ENCODE results near the gene CKLF.
A peak's percentile ranks its signal among the peaks of the same experiment; 100 is the strongest.

Gene CKLF

GRCh38 chr16:66508248-66508913 lies 44.0 kb upstream of the CKLF start:
- Histone ChIP-seq H3K9me3 (ENCODE audit: insufficient read depth, low read depth, low read length) (peaks cover 2% of the 10 kb centered on the region), H2BK5ac (ENCODE audit: low read depth, low read length, poor library complexity) (no peak overlapping the region), H3K23ac (ENCODE audit: low read length) (no peak overlapping the region), H4K12ac (ENCODE audit: low read depth, low read length) (no peak overlapping the region), H3K27ac (ENCODE audit: low read depth, low read length) (no peak overlapping the region), H3K9ac (ENCODE audit: low read length) (no peak overlapping the region), H3K27me3 (ENCODE audit: insufficient read depth, low read length) (no peaks in the 10 kb centered on the region), H4K8ac (ENCODE audit: low read depth, low read length) (no peak overlapping the region), H3K4me2 (ENCODE audit: low read length) (no peak overlapping the region), H2BK12ac (ENCODE audit: low read length) (no peak overlapping the region), H3K79me2 (ENCODE audit: control insufficient read depth, insufficient read depth, low read length, poor library complexity) (no peaks in the 10 kb centered on the region), H3K79me1 (ENCODE audit: low read length) (peaks cover 6% of the 10 kb centered on the region), H3K18ac (ENCODE audit: low read length) (no peak overlapping the region), H3K14ac (ENCODE audit: low read length) (no peak overlapping the region), H3K4me1 (ENCODE audit: control insufficient read depth in 1 of 2, insufficient read depth in 2 of 2, low read length in 2 of 2) (peaks cover 17% of the 10 kb centered on the region in 2 experiments), H3K4me3 (ENCODE audit: low read depth, low read length) (no peak overlapping the region), H2AFZ (ENCODE audit: insufficient read depth, low read length, poor library complexity) (no peak overlapping the region), H2BK120ac (ENCODE audit: insufficient read depth, low read length, poor library complexity) (no peak overlapping the region), H3K4ac (ENCODE audit: low read depth, low read length) (no peak overlapping the region), H4K91ac (ENCODE audit: low read depth, low read length) (peak overlapping the region; percentile 32), H3K36me3 (ENCODE audit: control insufficient read depth in 1 of 2, insufficient read depth in 2 of 2, low read length in 2 of 2) (no peaks in the 10 kb centered on the region), H2AK5ac (ENCODE audit: low read length) (peak overlapping the region; percentile 26)
- DNase-seq: peak in 1 of 2 donors; percentile 14
- WGBS (ENCODE audit: extremely low coverage, insufficient coverage, insufficient read length): no CpG with 5 or more reads among the region's 7 CpGs

GRCh38 chr16:66508914-66509496 lies 43.4 kb upstream of the CKLF start:
- Histone ChIP-seq H2BK5ac (ENCODE audit: low read depth, low read length, poor library complexity) (no peak overlapping the region), H2BK120ac (ENCODE audit: insufficient read depth, low read length, poor library complexity) (no peak overlapping the region), H2AK5ac (ENCODE audit: low read length) (peak overlapping the region; percentile 26), H3K27ac (ENCODE audit: low read depth, low read length) (no peak overlapping the region), H3K4ac (ENCODE audit: low read depth, low read length) (no peak overlapping the region), H3K4me3 (ENCODE audit: low read depth, low read length) (no peak overlapping the region), H3K9ac (ENCODE audit: low read length) (no peak overlapping the region), H3K23ac (ENCODE audit: low read length) (no peak overlapping the region), H3K4me2 (ENCODE audit: low read length) (no peak overlapping the region), H4K12ac (ENCODE audit: low read depth, low read length) (no peak overlapping the region), H3K79me2 (ENCODE audit: control insufficient read depth, insufficient read depth, low read length, poor library complexity) (no peaks in the 10 kb centered on the region), H4K8ac (ENCODE audit: low read depth, low read length) (no peak overlapping the region), H2BK12ac (ENCODE audit: low read length) (no peak overlapping the region), H4K91ac (ENCODE audit: low read depth, low read length) (peak overlapping the region; percentile 32), H3K18ac (ENCODE audit: low read length) (no peak overlapping the region), H3K4me1 (ENCODE audit: control insufficient read depth in 1 of 2, insufficient read depth in 2 of 2, low read length in 2 of 2) (peaks cover 17% of the 10 kb centered on the region in 2 experiments), H3K9me3 (ENCODE audit: insufficient read depth, low read depth, low read length) (peaks cover 2% of the 10 kb centered on the region), H2AFZ (ENCODE audit: insufficient read depth, low read length, poor library complexity) (no peak overlapping the region), H3K36me3 (ENCODE audit: control insufficient read depth in 1 of 2, insufficient read depth in 2 of 2, low read length in 2 of 2) (no peaks in the 10 kb centered on the region), H3K79me1 (ENCODE audit: low read length) (peaks cover 6% of the 10 kb centered on the region), H3K14ac (ENCODE audit: low read length) (no peak overlapping the region), H3K27me3 (ENCODE audit: insufficient read depth, low read length) (no peaks in the 10 kb centered on the region)
- no peak for DNase-seq
- WGBS (ENCODE audit: extremely low coverage, insufficient coverage, insufficient read length): 100% methylated on average over 3 of the region's 9 CpGs

GRCh38 chr16:66509576-66509975 lies 42.8 kb upstream of the CKLF start:
- Histone ChIP-seq H3K9me3 (ENCODE audit: insufficient read depth, low read depth, low read length) (peaks cover 2% of the 10 kb centered on the region), H3K4ac (ENCODE audit: low read depth, low read length) (no peak overlapping the region), H2BK12ac (ENCODE audit: low read length) (no peak overlapping the region), H3K27ac (ENCODE audit: low read depth, low read length) (no peak overlapping the region), H2AFZ (ENCODE audit: insufficient read depth, low read length, poor library complexity) (no peak overlapping the region), H3K4me2 (ENCODE audit: low read length) (no peak overlapping the region), H3K14ac (ENCODE audit: low read length) (no peak overlapping the region), H2AK5ac (ENCODE audit: low read length) (peak overlapping the region; percentile 58), H3K9ac (ENCODE audit: low read length) (no peak overlapping the region), H3K36me3 (ENCODE audit: control insufficient read depth in 1 of 2, insufficient read depth in 2 of 2, low read length in 2 of 2) (no peaks in the 10 kb centered on the region), H4K91ac (ENCODE audit: low read depth, low read length) (no peak overlapping the region), H2BK5ac (ENCODE audit: low read depth, low read length, poor library complexity) (no peak overlapping the region), H3K79me2 (ENCODE audit: control insufficient read depth, insufficient read depth, low read length, poor library complexity) (no peaks in the 10 kb centered on the region), H3K4me3 (ENCODE audit: low read depth, low read length) (no peak overlapping the region), H4K12ac (ENCODE audit: low read depth, low read length) (no peak overlapping the region), H4K8ac (ENCODE audit: low read depth, low read length) (no peak overlapping the region), H3K18ac (ENCODE audit: low read length) (no peak overlapping the region), H3K79me1 (ENCODE audit: low read length) (peaks cover 6% of the 10 kb centered on the region), H3K27me3 (ENCODE audit: insufficient read depth, low read length) (no peaks in the 10 kb centered on the region), H3K4me1 (ENCODE audit: control insufficient read depth in 1 of 2, insufficient read depth in 2 of 2, low read length in 2 of 2) (peaks cover 17% of the 10 kb centered on the region in 2 experiments), H2BK120ac (ENCODE audit: insufficient read depth, low read length, poor library complexity) (no peak overlapping the region), H3K23ac (ENCODE audit: low read length) (no peak overlapping the region)
- WGBS (ENCODE audit: extremely low coverage, insufficient coverage, insufficient read length): no CpG with 5 or more reads among the region's 5 CpGs
- DNase-seq: no peak

- Histone ChIP-seq H2BK5ac (ENCODE audit: low read depth, low read length, poor library complexity) (no peak overlapping the region), H3K4me3 (ENCODE audit: low read depth, low read length) (no peak overlapping the region), H3K27me3 (ENCODE audit: insufficient read depth, low read length) (no peaks in the 10 kb centered on the region), H3K4me2 (ENCODE audit: low read length) (no peak overlapping the region), H3K36me3 (ENCODE audit: control insufficient read depth in 1 of 2, insufficient read depth in 2 of 2, low read length in 2 of 2) (no peaks in the 10 kb centered on the region), H4K91ac (ENCODE audit: low read depth, low read length) (no peak overlapping the region), H3K4me1 (ENCODE audit: control insufficient read depth in 1 of 2, insufficient read depth in 2 of 2, low read length in 2 of 2) (peaks cover 17% of the 10 kb centered on the region in 2 experiments), H4K8ac (ENCODE audit: low read depth, low read length) (no peak overlapping the region), H3K79me2 (ENCODE audit: control insufficient read depth, insufficient read depth, low read length, poor library complexity) (no peaks in the 10 kb centered on the region), H3K23ac (ENCODE audit: low read length) (no peak overlapping the region), H3K9ac (ENCODE audit: low read length) (no peak overlapping the region), H3K4ac (ENCODE audit: low read depth, low read length) (no peak overlapping the region), H3K18ac (ENCODE audit: low read length) (no peak overlapping the region), H3K79me1 (ENCODE audit: low read length) (peaks cover 6% of the 10 kb centered on the region), H3K14ac (ENCODE audit: low read length) (no peak overlapping the region), H3K9me3 (ENCODE audit: insufficient read depth, low read depth, low read length) (peaks cover 2% of the 10 kb centered on the region), H4K12ac (ENCODE audit: low read depth, low read length) (no peak overlapping the region), H2AFZ (ENCODE audit: insufficient read depth, low read length, poor library complexity) (no peak overlapping the region), H2BK120ac (ENCODE audit: insufficient read depth, low read length, poor library complexity) (no peak overlapping the region), H2AK5ac (ENCODE audit: low read length) (no peak overlapping the region), H2BK12ac (ENCODE audit: low read length) (no peak overlapping the region), H3K27ac (ENCODE audit: low read depth, low read length) (no peak overlapping the region)
- no peak for DNase-seq
- WGBS (ENCODE audit: extremely low coverage, insufficient coverage, insufficient read length): no CpG with 5 or more reads among the region's 5 CpGs
Measured at GRCh38 chr16:66510298-66510697, 42.1 kb upstream of the CKLF start.
